Tibial nerve (tissue), 3 donors: Measurements from ENCODE around the gene GSTM1.

Experiments used
- POLR2A ChIP-seq, 2 donors: fragments of 450-650 bp; IDR thresholded peaks; one replicate each; pipeline ENCODE4 v1.6.1; 2017; ENCODE audit warnings: antibody characterized with exemption in 2 of 2, mild to moderate bottlenecking in 2 of 2, moderate library complexity in 2 of 2
- TF ChIP-seq, protein P1 (sequence below), 5 experiments: fragments of 200-600 bp in 3 of 5; fragments of 450-650 bp in 2 of 5; sonication (generic) in 3 of 5; IDR thresholded peaks; one replicate each; pipeline ENCODE4 v1.5.1; 2016 to 2019; ENCODE audit warnings: antibody characterized with exemption in 5 of 5, mild to moderate bottlenecking in 3 of 5, moderate library complexity in 2 of 5

DNA sequence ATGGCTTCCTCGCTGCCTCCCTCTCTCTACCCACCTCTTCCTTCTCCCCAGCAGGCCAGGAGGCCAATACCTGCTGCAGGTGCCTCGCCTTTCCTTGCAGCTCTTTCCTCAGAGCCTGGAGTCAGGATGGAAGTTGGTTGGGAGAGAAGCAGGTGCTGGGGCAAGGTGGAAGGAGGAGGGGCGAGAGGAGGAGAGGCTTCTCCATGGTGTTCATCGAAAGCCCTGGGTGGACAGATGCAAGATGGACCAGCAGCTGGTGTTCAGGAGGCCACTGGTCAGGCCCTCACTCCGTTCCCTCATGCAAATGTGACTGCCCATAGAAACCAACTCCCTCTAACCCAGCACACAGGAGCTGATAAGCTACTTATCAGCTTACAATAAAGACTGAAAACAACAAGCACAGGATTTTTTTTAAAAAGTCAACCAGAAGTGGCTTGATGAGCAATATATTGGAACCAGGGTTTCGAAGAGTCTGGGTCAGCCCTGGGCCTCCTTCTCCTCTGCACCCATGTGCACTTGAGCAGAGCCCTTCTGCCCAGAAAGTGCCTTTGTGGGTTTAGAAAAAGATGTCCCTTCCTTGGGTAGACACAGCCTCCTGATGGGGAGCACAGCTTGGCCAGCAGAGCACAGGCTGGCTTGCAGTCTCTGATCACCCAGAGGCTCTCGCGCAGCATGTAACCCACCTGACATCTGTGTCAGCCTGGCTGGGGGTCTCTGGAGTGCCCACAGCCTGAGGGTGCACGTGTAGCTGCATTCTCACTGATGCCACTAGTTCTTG, 48.4 kb upstream of the GSTM1 start:
- TF ChIP-seq, protein P1, sequence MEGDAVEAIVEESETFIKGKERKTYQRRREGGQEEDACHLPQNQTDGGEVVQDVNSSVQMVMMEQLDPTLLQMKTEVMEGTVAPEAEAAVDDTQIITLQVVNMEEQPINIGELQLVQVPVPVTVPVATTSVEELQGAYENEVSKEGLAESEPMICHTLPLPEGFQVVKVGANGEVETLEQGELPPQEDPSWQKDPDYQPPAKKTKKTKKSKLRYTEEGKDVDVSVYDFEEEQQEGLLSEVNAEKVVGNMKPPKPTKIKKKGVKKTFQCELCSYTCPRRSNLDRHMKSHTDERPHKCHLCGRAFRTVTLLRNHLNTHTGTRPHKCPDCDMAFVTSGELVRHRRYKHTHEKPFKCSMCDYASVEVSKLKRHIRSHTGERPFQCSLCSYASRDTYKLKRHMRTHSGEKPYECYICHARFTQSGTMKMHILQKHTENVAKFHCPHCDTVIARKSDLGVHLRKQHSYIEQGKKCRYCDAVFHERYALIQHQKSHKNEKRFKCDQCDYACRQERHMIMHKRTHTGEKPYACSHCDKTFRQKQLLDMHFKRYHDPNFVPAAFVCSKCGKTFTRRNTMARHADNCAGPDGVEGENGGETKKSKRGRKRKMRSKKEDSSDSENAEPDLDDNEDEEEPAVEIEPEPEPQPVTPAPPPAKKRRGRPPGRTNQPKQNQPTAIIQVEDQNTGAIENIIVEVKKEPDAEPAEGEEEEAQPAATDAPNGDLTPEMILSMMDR (IDR thresholded peaks at IDR 0.05), result no peak
- no peak for TF ChIP-seq POLR2A (IDR thresholded peaks at IDR 0.05)
